ENCODE results near the gene SH3BP4. TPM values are rescaled to one million over a fixed set of nuclear protein-coding genes. Genes with fewer than 3 reads are reported as not detected.
A peak's percentile ranks its signal among the peaks of the same experiment; 100 is the strongest.

The SH3BP4 gene
- total and polyA plus RNA-seq, 2 of the 13 experiments (the other 11 are each of a cell fraction or from before 2014, with no cell fraction given): 34.6 to 99.1 TPM

DNA sequence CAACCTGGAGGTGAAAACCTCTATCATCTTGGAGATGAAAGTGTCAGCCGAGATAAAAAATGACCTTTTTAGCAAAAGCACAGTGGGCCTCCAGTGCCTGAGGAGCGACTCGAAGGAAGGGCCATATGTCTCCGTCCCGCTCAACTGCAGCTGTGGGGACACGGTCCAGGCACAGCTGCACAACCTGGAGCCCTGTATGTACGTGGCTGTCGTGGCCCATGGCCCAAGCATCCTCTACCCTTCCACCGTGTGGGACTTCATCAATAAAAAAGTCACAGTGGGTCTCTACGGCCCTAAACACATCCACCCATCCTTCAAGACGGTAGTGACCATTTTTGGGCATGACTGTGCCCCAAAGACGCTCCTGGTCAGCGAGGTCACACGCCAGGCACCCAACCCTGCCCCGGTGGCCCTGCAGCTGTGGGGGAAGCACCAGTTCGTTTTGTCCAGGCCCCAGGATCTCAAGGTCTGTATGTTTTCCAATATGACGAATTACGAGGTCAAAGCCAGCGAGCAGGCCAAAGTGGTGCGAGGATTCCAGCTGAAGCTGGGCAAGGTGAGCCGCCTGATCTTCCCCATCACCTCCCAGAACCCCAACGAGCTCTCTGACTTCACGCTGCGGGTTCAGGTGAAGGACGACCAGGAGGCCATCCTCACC, 90.2 kb downstream of the SH3BP4 start:
- no peak for DNase-seq (ENCODE audit: low spot score)
- Histone ChIP-seq H3K9me3 (ENCODE audit: low read length) (no peaks in the 10 kb centered on the region), H2AFZ (ENCODE audit: low read length) (no peak overlapping the region), H4K20me1 (ENCODE audit: insufficient read depth, low read length) (peaks cover 61% of the 10 kb centered on the region), H3K79me2 (ENCODE audit: insufficient read depth, low read length) (peaks cover 6% of the 10 kb centered on the region), H3K4me1 (ENCODE audit: insufficient read depth, low read length) (no peaks in the 10 kb centered on the region), H3K27me3 (ENCODE audit: control insufficient read depth in 1 of 2, insufficient read depth in 2 of 2, low read length in 2 of 2) (no peaks in the 10 kb centered on the region), H3K4me2 (ENCODE audit: low read depth, low read length) (no peak overlapping the region), H3K4me3 (replicated peaks in 1 of 3; ENCODE audit: insufficient read depth in 1 of 3, low read depth in 2 of 3, low read length in 3 of 3) (no peak overlapping the region), H3K9ac (ENCODE audit: insufficient read depth, low read depth, low read length) (no peak overlapping the region), H3K36me3 (replicated peaks in 1 of 2; ENCODE audit: control insufficient read depth in 1 of 2, insufficient read depth in 2 of 2, low read length in 2 of 2) (peaks cover 68 to 93% of the 10 kb centered on the region in 2 experiments), H3K27ac (ENCODE audit: extremely low read length, insufficient read depth, low read length) (no peak overlapping the region)
- 98% methylated on average over 24 of the region's 25 CpGs for WGBS (ENCODE audit: low lambda C conversion rate)
- intact Hi-C loops (cut with micrococcal nuclease; ENCODE audit: unreplicated experiment) (no loop called here), in situ Hi-C loops (cut with HindIII; ENCODE audit: extremely low pct_ligation_motif_present, low pct_unique_long_range_greater_than_20kb) (no loop called here)
- no peak for ATAC-seq
- ChIA-PET CTCF (ENCODE audit: low intra/inter-chr PET ratio, low total read pairs) (no interaction called here), POLR2A (no interaction called here)
- no TSS peak for BruUV-seq (replicated peaks)
- no peak for FAIRE-seq
- TF ChIP-seq, protein P1, sequence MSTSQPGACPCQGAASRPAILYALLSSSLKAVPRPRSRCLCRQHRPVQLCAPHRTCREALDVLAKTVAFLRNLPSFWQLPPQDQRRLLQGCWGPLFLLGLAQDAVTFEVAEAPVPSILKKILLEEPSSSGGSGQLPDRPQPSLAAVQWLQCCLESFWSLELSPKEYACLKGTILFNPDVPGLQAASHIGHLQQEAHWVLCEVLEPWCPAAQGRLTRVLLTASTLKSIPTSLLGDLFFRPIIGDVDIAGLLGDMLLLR (CRISPR knock-in tag; IDR thresholded peaks at IDR 0.05): no peak
- TF ChIP-seq AGO2 (optimal IDR thresholded peaks at IDR 0.05; ENCODE audit: low read depth, low read length) (peak; percentile 9), BHLHE40 (IDR thresholded peaks at IDR 0.05; ENCODE audit: low read length) (no peak), ATF5 (CRISPR knock-in tag; IDR thresholded peaks at IDR 0.05; ENCODE audit: low read depth) (no peak), CBX1 (IDR thresholded peaks at IDR 0.05; ENCODE audit: low read depth) (no peak), RBM22 (optimal IDR thresholded peaks at IDR 0.05; ENCODE audit: low read length) (peak; percentile 16), ZNF460 (CRISPR knock-in tag; IDR thresholded peaks at IDR 0.05; ENCODE audit: borderline replicate concordance) (no peak), ZNF605 (CRISPR knock-in tag; IDR thresholded peaks at IDR 0.05) (no peak), ZNF33B (CRISPR knock-in tag; IDR thresholded peaks at IDR 0.05) (no peak), MIXL1 (CRISPR knock-in tag; IDR thresholded peaks at IDR 0.05) (no peak), PRMT3 (CRISPR knock-in tag; IDR thresholded peaks at IDR 0.05; ENCODE audit: borderline replicate concordance, low read depth) (no peak), HIVEP1 (CRISPR knock-in tag; IDR thresholded peaks at IDR 0.05) (no peak)
- TF ChIP-seq, protein P2, sequence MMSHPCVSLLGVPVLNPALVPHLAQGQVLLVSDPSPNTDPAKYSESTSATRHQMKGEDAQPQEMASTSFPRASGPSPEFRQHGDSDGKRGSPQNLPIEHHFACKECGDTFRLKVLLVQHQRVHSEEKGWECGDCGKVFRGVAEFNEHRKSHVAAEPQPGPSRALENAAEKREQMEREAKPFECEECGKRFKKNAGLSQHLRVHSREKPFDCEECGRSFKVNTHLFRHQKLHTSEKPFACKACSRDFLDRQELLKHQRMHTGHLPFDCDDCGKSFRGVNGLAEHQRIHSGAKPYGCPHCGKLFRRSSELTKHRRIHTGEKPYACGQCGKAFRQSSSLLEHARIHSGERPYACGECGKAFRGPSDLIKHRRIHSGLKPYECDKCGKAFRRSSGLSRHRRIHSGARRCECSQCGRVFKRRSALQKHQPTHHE (CRISPR knock-in tag; IDR thresholded peaks at IDR 0.05; ENCODE audit: borderline replicate concordance): no peak
- TF ChIP-seq, protein P3, sequence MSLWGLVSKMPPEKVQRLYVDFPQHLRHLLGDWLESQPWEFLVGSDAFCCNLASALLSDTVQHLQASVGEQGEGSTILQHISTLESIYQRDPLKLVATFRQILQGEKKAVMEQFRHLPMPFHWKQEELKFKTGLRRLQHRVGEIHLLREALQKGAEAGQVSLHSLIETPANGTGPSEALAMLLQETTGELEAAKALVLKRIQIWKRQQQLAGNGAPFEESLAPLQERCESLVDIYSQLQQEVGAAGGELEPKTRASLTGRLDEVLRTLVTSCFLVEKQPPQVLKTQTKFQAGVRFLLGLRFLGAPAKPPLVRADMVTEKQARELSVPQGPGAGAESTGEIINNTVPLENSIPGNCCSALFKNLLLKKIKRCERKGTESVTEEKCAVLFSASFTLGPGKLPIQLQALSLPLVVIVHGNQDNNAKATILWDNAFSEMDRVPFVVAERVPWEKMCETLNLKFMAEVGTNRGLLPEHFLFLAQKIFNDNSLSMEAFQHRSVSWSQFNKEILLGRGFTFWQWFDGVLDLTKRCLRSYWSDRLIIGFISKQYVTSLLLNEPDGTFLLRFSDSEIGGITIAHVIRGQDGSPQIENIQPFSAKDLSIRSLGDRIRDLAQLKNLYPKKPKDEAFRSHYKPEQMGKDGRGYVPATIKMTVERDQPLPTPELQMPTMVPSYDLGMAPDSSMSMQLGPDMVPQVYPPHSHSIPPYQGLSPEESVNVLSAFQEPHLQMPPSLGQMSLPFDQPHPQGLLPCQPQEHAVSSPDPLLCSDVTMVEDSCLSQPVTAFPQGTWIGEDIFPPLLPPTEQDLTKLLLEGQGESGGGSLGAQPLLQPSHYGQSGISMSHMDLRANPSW (CRISPR knock-in tag; IDR thresholded peaks at IDR 0.05; ENCODE audit: borderline replicate concordance): no peak
- TF ChIP-seq, protein P4, sequence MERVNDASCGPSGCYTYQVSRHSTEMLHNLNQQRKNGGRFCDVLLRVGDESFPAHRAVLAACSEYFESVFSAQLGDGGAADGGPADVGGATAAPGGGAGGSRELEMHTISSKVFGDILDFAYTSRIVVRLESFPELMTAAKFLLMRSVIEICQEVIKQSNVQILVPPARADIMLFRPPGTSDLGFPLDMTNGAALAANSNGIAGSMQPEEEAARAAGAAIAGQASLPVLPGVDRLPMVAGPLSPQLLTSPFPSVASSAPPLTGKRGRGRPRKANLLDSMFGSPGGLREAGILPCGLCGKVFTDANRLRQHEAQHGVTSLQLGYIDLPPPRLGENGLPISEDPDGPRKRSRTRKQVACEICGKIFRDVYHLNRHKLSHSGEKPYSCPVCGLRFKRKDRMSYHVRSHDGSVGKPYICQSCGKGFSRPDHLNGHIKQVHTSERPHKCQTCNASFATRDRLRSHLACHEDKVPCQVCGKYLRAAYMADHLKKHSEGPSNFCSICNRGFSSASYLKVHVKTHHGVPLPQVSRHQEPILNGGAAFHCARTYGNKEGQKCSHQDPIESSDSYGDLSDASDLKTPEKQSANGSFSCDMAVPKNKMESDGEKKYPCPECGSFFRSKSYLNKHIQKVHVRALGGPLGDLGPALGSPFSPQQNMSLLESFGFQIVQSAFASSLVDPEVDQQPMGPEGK (CRISPR knock-in tag; IDR thresholded peaks at IDR 0.05): no peak

Data from HepG2 (cell line).